HG03442 (cell line): ENCODE results near the gene DCLK1.
"Not testable (repeated sequence)": the region's sequence is repeated elsewhere in the genome, so short reads cannot be mapped to it uniquely, and the experiment has no call there.

ENCODE experiments used
- ATAC-seq: cut with Tn5 transposase; IDR thresholded peaks from one replicate; pipeline ENCODE4 v1.9.1; 2021; ENCODE audit warnings: mild to moderate bottlenecking, moderate library complexity; ENCODE audit not compliant: unreplicated experiment

The DCLK1 gene

DNA sequence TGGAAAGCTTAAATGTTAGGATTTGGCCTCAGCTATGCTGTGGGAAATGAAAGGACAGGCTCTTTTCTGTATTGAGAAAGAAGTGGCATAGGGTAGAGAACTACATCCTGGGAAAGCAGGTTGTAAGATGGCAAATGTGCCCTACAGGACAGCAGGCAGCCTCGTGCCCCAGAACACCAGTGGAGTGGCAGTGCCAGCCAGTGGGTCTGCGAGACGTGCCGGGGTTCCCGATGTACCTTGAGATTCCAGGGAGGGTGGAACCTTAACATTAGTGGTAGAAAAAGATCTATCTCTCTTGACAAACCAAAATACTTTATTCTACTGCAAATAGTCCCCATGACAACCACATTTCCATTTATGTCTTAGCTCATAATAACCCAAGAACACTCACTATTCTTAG is 42.7 kb downstream of the DCLK1 start:
- ATAC-seq = no peak

DNA sequence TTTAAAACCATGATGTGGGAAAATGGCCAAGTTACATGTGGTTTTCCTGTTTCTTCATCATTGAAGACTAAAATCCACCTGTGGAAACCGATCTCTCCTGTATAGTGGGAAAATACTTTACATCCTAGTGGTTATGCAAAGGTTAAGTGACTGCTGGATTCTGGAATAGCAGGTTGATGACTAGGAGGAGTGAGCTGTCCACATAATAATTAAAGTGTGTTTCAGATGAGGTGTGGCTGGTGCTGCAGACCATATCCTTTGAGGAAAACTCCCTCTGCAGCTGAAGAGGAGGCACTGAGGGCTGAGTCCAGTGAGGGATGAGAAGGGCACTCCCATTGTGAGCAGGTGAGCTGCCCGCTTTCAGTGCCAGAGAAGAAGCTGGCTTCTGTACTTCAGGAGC is 43.2 kb downstream of the DCLK1 start:
- no peak for ATAC-seq

- no peak for ATAC-seq
Observed at GRCh38 chr13:36086117-36086516, 45.1 kb downstream of the DCLK1 start.

DNA sequence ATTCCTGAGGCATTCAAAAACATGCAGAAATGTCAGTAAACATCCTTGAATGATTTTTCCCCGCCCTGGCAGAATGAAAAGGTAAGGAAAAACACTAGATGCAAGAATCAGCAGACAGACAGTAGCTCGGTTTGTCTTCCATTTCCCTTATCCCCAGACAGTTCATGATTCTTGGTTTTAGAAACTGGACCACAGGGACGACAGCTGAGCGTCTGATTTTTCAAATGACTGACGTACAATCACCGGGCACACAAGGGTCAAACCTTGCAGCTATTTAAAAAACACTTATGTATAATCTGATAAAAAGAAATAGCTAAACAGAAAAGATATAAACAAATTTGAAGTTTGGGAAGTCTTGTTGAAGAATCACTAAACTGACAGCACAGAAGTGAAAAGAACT is 47.1 kb downstream of the DCLK1 start:
- ATAC-seq = no peak

DNA sequence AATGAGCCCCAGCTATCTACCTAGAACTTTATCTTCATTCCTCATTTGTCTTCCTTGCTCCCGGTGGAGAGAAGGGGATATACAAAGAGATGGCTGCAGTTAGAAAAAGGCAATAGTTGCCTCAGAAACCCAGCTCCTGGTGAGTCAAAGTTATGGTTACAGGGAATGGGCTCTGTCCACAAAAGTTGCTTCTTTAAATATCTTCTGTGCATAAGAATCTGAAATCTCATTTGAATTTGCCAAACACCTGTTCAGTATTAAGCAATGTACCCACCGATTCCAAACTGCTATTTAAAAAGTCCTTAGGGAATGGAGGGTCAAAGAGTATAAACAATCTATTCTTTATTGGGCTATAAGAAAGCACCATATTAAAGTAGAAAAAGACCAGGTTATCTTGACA is 48.4 kb downstream of the DCLK1 start:
- ATAC-seq = no peak

DNA sequence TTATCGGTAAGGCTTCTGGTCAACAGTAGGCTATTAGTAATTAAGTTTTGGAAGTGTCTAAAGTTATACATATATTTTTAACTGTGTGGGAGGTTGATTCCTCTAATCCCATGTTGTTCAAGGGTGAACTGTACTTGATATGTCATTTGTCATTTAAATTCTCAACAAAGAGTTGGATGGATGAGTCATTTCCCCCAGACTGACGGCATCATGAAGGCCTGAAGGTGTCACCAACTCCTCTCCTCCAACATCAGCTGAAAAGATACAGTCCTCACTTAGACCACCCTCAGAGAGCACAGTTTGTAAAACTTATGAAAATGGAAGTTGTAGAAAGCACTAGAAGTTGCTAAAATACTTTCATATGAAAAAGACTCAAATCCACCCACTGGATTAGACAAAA is 48.8 kb downstream of the DCLK1 start:
- no peak for ATAC-seq

DNA sequence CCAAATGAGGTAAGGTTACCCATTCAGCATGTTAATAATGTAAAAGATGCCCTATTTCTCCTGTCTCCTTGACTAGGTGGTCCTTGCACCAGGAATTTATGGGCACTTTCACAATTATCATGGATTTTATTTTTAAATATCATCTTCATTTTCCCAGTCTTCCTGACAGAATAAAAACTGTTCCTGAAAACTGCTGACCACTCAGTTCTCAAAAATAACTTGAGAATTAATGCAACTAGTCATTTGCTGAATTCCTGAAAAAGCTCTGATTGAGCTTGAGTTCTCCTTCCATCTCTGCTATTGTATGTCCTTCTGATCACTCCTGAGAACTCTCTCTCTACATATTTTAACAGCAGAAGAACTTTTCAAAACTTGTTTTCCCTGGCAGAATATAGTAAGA is 55.0 kb downstream of the DCLK1 start:
- ATAC-seq = no peak

DNA sequence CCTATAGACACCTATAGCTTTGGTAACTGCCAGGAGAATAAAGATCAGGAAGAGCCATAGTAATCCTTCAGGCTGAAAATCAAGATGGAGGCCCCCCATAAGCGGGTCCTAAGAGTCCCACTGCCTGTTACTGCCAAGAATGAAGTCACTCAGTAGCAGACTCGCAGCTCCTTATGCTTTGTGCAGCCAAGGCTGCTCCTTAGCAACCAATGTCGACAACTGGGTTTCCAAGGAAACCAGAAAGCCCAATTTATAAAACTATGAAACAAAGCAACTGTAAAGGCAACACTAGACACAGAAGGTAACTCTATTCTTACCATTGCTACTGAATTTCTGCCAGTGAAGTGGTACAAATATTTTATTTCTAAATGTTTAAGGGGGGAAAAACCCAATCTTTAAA is 56.5 kb downstream of the DCLK1 start:
- ATAC-seq = no peak

DNA sequence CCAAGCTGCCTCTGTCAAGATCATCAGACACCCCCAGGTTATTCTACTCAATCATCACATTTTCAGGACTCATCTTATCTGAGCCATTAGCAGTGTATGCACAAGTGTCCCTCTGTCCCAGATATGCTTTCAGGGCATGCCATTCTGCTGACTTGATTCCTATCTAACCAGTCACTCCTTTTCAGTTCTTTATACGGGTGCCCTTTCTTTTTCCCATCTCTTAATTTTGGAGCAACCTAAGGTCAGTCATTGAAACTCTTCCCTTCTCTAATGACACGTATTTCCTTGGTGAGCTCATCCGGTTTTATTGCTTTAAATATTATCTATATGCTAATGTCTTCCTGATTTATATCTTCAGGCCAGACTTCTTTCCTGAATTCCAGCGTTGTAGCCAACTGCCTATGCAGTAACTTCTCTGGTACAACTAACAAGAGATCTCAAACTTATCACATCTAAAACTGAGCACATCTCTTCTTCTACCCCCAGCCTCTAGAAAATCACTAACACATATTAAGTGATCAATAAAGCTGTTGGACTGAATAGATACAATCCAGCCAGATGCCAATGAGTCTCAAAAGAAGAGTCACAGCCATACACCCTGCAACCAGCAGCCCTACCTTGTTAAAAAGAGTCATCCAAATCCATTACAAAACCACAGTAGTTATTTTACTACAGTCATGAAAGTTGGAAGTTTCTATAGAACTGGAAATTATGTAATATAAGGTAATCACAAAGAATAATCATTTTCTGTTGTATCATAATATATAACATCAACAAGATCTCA is 58.8 kb downstream of the DCLK1 start:
- ATAC-seq = no peak

DNA sequence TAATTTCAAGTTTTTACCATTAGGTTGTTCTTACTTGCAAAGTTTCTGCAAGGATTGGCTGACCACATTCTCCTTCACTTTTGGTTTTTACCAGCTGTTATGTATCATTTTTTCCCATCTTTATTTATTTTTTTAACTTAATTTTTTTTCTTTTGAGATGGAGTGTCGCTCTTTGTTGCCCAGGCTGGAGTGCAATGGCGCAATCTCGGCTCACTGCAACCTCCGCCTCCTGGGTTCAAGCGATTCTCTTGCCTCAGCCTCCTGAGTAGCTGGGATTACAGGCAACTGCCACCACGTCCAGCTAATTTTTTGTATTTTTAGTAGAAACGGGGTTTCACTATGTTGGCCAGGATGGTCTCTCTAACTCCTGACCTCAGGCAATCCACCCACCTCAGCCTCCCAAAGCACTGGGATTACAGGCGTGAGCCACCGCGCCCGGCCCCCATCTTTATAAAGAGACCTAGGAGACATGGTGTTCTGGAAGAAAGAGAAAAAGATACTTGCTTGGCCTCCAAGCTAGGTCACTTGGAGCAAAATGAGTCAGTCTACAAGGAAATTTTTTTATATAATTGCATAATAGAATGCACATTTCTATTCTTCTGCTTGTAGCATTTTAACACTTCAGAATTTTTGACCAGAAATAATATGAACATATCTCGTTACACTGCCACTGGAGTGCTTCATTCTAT is 60.5 kb downstream of the DCLK1 start:
- not testable (repeated sequence) for ATAC-seq

DNA sequence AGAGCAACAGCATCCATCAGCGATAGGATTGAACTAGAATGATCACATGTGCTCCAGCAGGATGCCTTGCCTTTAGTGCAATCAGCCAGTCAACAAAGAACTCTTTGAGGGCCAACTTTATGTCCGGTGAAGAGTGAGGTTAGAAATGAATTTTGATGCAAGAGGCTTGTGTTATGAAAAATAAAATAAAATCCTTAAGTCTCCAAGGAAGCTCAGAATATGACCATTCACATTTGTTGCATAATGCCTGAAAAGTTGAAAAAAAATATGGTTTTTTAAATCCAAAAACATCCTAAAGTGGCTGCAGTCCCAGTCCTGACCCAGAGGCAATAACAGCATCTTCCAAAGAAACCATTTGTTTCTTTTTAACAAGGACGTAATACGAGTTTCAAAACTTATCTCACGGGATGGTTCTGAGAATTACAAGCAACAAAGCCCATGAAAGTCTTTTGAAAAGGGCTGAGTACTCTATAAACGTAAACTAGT is 61.3 kb downstream of the DCLK1 start:
- no peak for ATAC-seq

GRCh38 chr13:36068991-36069390 is 62.2 kb downstream of the DCLK1 start:
- no peak for ATAC-seq

- ATAC-seq = no peak
Observed at GRCh38 chr13:36068566-36068965, 62.6 kb downstream of the DCLK1 start.

GRCh38 chr13:36067746-36068381 is 63.3 kb downstream of the DCLK1 start:
- ATAC-seq = no peak

DNA sequence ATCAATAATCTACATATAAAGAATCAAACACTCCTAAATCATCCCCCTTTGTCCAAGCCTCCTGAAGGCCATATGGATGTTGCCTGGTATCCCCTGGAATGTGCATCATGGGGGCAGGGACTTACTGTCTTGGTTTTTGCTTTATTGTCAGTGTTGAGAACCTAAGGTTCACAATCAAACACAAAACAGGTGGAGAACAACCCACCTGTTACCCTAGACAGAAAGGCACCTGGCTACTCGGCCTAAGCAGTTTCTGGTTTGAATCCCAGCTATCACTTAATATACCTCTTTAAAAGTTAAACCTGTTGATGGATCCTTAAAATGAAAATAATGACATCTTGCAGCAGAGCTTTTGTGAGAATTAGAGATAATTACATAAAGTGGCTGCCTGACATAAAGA is 68.9 kb downstream of the DCLK1 start:
- ATAC-seq = no peak

GRCh38 chr13:36061621-36062020 is 69.6 kb downstream of the DCLK1 start:
- ATAC-seq = no peak

DNA sequence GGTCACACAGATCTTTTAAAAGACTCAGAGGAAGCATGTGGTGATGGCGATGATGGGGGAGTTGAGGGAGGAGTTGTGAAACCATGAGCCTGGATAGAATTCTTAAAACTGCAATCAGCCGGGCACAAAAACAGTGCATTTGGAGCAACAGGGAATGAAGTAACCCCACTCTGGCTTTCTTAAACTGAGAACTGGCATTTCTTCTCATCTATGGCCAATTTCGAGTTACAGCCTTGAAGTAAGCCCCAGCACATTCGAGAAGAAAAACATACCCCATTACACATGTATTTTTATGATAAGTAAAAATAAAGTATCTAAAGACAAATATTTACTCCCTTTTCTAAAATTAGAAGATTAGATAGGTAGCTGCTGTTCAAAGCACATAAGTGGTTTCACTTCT is 70.1 kb downstream of the DCLK1 start:
- no peak for ATAC-seq

DNA sequence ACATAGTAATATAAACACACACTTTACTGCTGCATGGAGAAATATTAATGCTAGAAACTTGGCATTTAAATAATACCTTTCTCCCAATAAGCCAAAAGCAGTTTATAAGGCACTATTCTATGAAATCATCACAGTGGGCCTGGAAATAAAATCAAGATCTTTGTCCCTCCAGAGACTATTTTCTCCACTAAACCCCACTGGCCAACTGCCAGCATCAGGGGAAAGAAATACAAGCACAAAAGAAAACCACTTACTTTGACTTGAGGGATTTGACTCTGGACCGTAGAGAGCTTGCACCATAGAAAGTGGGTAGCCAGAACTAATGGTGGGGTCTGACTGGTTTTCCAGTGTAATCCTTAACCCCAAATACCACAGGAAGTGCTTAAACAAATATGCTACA is 71.9 kb downstream of the DCLK1 start:
- no peak for ATAC-seq

- ATAC-seq = no peak
Observed at GRCh38 chr13:36058116-36058515, 73.1 kb downstream of the DCLK1 start.

DNA sequence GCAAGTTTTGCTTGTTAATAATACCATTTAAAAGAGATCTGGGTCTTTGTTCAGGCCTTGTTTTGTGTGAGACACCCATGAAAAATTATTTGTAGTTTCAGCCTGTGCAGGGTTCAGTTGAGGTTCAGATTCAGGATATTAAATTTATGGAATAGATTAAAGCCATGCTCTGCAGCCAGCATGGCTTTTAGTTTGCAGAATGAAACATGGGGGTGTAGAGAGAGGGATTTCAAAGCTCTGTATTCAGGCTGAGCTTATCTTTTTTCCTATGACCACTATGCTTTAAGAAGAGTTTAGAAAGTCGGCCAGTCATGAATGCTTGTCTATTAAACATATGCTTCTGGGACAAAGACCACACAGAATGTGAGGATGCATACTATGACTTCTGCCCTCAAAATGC is 73.6 kb downstream of the DCLK1 start:
- no peak for ATAC-seq

- ATAC-seq = no peak
Observed at GRCh38 chr13:36057041-36057440, 74.1 kb downstream of the DCLK1 start.

DNA sequence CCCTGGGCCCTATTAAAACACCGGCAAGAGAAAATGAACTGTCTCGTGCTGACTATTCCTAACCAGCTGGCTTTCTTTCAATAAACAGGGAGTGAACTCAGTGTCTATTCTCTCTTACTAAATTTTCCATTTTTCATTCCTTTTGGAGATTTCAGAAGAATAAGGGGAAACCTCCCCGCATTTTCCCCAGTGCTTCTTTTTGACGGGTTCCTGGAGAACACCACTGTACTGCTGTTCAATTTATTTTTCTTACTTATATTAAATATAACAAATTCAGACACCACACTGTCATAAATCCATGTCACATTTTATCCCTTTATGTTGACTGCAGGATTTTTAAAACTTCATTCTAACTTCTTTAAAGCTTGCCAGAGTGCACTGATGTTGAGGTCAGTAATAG is 75.8 kb downstream of the DCLK1 start:
- no peak for ATAC-seq
